GM12875 (cell line): ENCODE measurements around the gene IL15.

Source experiments
- H3K4me3 ChIP-seq: one replicate; pipeline ENCODE4 v1.5.1; 2011; ENCODE audit warnings: low read depth, low read length, control low read depth
- CTCF ChIP-seq: IDR thresholded peaks from 2 replicates; pipeline ENCODE4 v1.5.1; 2011; ENCODE audit warnings: low read depth, mild to moderate bottlenecking, control low read depth, inconsistent platforms, low read length, moderate library complexity, borderline replicate concordance; ENCODE audit not compliant: insufficient read depth

IL15 gene

GRCh38 chr4:141713185-141713584 is 76.8 kb downstream of the IL15 start:
- TF ChIP-seq CTCF, result no peak
- no peak overlapping the region for H3K4me3 ChIP-seq

GRCh38 chr4:141713771-141714445 is 77.5 kb downstream of the IL15 start:
- H3K4me3 ChIP-seq, result no peak overlapping the region
- no peak for TF ChIP-seq CTCF

GRCh38 chr4:141719585-141719984 is 83.2 kb downstream of the IL15 start:
- no peak for TF ChIP-seq CTCF
- no peak overlapping the region for H3K4me3 ChIP-seq

GRCh38 chr4:141721174-141721573 is 84.8 kb downstream of the IL15 start:
- H3K4me3 ChIP-seq, result no peak overlapping the region
- TF ChIP-seq CTCF, result no peak

- H3K4me3 ChIP-seq, result no peak overlapping the region
- TF ChIP-seq CTCF, result no peak
These were observed 88.3 kb downstream of the IL15 start for GRCh38 chr4:141724646-141725045.

- no peak for TF ChIP-seq CTCF
- H3K4me3 ChIP-seq, result no peak overlapping the region
These were observed 91.0 kb downstream of the IL15 start for GRCh38 chr4:141727420-141727819.

- no peak overlapping the region for H3K4me3 ChIP-seq
- TF ChIP-seq CTCF, result no peak
These were observed 94.4 kb downstream of the IL15 start for GRCh38 chr4:141730805-141731204.
